Stimulated activated CD4-positive, alpha-beta T cell treated with anti-CD3 and anti-CD28 coated beads, TNF-alpha, amount 100 ng/mL, for 48 hours (primary cell): ENCODE measurements around the gene CDKN2AIPNL.

Experiments used
- DNase-seq, 3 donors: peaks; one replicate each; pipeline ENCODE4 v3.0.0-alpha.2; 2020; ENCODE audit warnings: low read depth in 3 of 3

CDKN2AIPNL gene, protein sequence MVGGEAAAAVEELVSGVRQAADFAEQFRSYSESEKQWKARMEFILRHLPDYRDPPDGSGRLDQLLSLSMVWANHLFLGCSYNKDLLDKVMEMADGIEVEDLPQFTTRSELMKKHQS

DNA sequence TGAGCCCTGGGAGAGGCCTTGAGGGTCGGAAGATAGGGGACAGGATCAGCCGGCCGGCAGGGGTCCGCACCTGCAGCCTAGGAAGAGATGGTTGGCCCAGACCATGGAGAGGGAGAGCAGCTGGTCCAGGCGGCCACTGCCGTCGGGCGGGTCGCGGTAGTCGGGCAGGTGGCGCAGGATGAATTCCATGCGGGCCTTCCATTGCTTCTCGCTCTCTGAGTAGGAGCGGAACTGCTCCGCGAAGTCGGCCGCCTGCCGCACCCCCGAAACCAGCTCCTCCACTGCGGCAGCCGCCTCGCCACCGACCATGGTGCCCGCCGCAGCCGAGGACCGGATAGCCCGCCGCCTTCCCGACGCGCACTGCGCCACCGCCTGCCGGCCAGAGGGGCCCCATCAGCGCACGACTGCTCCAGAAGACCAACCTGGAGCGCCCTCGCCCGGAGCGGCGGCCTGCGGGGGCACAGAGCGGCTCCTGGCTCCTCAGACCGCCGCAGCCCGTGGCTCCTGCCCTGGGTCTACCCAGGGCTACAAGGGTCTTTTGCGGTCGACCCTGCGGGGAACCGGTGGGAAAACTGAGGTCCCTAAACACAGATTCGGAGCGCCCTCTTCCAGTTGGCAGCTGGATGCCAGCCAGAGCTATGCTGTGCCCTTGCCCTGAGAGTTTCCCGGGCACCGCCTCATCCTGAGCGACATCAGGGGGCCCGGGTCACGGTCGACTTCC lies at the start of gene CDKN2AIPNL:
TSS of gene CDKN2AIPNL (minus strand) at position 336 of the 721 bp plus-strand sequence. CDS start at position 309, 27 bp downstream.
- DNase-seq: peak; percentile 80 to 85 (median 82)

DNA sequence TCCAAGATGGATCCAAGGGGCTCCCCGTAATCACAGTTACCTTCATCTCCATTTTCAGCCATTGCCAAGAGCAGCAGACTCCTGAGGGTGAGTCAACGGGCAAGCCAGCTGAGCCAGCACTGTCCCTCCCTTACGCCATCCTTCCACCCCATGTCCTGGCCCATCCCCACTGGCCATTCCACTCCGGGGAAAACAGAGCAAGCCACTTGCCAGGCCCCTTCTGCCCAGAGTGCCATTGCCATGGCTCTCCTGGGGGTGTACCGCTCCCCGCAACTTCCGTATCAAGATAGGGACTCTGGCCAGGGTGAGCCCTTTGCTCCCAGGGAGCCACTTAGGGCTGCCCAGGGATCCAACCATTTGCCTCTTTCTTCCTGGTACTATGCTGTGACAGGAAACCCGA lies 48.9 kb upstream of the CDKN2AIPNL start:
- no peak for DNase-seq

DNA sequence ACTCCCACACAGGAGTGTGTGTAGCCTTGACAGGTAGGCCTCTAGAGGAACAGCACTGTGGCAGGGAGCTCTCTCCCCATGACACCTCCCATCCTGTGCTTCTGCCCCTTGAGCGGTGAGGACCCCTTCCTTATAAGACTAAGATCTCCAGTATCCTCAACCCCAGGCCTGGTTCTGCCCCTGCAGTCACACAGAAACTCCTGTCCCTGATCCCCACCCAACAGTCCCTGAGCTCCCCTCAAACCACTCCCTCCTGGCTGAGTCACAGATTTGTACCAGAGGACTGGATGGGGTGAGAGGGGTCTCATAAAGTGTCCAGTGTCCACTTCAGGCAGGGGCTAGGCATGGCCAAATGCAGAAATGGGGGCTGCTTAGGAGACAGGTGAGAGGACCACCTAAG lies 47.8 kb upstream of the CDKN2AIPNL start:
- no peak for DNase-seq

DNA sequence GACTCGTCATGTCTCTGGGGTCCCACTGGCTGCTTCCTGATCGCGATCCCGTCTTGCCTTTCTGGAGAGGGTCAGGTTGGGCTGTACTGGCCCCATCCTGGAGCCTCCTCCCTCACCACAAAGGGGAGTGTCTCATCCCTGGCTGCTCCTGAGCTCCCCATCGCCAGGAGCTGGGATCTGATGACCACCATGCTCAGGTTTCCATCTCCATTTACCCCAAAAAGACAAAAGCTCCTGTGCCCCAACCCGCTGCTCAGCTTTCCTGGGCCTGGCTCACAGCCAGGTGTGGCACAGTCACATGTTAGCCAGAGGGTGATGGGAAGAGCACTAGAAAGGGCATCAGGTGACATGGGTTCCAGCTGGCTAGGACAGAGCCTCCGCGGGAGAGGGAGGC lies 47.3 kb upstream of the CDKN2AIPNL start:
- DNase-seq: no peak

DNA sequence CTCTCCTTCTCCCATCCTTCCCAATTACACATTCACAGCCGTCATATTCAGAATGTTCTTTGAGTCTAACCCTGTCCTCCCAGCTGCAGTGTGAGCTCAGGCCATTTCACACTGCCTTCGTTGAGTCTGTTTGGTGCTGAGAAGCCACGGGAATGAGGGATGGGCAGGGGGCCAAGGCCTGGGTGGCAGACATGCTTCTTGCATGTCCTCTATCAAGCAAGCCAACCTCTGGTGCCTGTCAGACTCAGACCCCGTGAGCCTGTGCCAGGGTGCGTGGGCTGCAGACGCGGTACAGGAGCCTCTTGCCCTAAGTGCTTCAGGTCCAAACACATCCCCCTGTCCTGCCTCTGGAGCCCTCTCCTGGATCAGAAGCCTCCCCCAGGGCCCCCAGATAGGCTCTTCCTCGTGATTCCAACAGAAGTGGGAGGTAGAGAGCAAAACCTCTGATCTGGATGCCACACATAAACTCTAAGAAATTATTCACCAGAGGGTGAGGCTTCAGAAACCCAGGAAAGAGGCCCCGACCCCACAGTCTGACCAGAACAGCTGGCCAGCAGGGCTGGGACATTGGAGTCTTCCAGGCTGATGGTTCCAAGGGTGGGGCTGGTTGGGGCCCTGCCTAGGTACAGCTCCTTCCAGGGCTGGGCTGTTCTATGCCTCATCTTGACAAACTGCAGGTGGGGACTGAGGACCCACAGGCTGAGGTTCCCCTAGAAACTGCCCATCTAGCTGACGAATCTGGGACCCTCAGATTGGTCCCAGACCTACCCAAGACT lies 46.7 kb upstream of the CDKN2AIPNL start:
- no peak for DNase-seq

DNA sequence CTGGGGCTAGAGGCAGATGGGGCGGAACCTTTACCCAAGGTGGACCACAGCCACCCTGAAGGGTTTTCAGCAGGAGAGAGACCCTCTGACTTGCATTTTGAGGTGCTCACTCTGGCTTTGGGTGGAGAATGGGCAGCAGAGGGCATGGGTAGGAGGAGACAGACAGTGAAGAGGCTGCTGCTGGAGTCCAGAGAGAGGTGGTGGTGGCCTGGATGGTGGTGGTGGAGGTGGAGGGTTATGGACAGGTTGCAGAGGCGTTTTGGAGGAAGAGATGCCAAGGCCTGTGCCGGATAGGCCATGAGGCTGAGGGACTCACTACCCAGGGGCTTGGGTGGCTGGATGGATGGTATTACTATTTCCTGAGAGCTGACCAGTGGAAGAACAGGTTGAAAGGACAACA lies 46.1 kb upstream of the CDKN2AIPNL start:
- no peak for DNase-seq

DNA sequence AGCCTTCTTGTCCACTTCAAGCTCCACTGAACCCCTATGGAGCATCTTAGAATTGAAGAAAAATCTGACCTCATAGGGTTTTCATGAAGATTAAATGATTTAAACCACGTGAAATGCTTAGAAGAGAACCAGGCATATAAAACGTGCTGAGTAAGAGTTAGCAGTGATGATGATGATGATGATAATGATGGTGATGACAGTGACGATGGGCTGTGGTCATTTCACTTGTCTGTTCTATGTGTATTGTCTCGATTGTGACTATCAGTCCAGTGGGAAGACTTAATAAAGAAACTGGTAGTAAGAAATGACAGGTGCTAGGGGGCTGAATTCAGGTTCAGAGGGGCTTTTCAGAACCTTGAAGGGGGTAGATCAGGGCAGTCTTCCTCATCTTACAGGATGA lies 45.1 kb upstream of the CDKN2AIPNL start:
- DNase-seq: no peak

DNA sequence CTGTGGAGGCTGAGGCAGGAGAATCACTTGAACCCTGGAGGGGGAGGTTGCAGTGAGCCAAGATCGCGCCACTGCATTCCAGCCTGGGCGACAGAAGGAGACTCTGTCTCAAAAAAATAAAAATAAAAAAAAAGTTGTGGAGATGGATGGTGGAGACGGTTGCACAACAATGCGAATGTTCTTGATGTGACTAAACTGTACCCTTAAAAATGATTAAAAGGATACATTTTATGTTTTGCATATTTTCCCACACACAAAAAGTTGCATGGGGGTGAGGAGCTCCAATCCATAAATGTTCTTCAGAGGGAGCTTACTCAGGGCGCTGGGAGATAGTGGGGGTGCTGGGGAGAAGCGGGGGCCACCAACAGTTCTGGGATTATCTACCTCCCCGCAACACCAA lies 43.8 kb upstream of the CDKN2AIPNL start:
- no peak for DNase-seq

DNA sequence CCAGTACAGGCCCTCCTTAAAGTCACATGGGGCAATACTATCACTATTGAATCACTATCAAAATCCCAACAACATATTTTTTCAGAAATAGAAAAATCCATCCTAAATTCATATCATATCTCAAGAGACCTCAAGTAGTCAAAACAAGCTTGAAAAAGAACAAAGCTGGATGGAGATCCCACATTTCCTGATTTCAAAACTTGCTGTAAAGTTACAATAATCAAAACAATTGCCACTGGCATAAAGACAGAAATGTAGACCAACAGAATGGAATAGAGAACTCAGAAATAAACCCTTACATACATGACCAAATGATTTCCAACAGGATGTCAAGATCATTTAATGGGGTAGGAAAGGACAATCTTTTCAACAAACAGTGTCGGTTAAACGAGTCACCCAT lies 41.3 kb upstream of the CDKN2AIPNL start:
- no peak for DNase-seq

DNA sequence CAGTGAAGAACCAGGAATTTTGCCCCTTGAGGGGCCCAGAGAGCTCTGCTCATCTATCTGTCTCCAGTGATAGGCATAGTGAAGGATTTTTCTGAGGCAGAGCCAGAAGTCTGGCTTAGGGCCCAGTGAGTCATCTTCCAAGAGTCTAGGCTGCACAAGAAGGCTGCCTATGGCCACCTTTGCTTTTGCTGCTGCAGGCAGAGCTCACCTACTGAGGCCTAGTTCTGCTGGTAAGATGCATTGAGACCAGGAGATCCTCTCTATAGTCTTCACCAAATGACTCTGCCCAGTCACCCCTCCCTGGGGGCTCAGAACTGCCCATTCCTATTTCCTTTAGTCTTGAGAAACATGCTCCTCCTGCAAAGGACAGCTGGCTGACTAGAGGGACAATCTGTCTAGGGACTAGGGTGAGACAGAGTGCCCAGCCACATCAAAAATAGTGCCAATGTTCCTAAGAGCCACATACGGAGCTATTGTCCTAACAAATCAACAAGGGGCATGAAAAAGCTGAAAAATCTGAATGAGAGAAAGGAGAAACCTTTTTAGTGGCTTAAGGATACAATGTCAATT lies 40.3 kb upstream of the CDKN2AIPNL start:
- no peak for DNase-seq

DNA sequence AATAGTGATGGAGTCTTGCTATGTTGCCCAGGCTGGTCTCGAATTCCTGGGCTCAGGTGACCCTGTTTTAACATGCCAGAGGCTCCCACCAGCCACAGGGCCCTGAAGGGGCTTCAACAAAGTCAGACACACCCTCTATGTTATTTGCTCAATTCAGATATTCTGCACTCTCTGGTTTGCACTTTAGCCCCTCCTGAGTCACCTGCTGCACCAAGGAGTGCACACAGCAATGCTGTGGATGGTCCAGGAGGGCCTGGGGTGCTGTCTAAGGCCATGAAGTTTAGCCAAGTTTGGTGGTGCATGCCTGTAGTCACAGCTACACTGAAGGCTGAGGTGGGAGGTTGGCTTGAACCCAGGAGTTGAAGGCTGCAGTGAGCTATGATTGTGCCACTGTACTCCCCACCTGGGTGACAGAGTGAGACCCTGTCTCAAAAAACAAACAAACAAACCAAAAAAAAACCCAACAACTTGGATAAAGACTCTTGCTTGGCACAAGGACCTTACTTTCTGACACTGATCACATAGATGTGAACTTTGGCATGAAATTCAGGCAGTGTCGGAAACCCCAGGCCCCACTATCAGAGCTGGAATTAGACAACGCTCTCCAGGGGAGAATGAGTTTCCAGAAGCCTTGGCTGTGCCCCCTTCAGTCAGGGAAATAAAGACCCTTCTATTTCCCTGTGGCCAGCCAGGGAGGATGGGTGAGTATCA lies 39.7 kb upstream of the CDKN2AIPNL start:
- no peak for DNase-seq

DNA sequence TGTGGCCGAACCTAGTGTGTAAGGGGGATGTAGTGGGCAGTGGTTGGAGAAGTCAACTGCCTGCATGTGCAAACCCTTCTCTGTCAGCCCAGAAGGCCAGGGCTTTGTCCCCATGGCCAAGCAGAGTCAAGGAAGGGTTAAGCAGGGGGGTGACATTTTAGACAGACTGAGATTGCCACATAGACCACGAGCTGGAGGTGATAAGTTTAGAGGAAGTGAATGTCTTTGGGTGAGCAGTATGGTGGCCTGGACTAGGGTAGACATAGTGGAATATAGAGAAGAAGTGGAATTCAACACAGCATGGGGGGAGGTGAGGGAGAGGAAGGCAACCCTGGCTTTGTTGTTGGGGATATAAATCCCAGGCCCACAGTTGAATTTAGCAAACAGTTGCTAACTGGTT lies 38.7 kb upstream of the CDKN2AIPNL start:
- DNase-seq: no peak

DNA sequence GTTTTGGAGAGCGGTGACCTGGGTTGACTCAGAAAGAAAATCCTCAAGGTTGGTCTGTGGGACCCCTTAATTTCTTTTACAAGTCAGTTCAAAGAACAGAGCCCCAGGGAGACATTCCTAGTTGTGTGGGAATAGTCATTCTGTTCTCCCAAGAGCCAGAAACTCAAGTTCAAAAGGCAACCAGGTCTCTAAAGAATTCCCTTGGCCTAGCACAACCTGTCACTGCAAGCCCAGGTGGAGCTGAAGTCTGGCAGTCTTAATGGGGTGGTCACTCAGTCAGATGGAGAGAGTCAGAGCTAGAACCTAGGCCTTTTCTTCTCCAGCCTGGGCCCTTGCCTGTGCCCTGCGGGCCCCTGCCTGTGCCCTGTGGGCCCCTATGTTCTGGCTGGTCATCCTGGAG lies 37.5 kb upstream of the CDKN2AIPNL start:
- DNase-seq: no peak

DNA sequence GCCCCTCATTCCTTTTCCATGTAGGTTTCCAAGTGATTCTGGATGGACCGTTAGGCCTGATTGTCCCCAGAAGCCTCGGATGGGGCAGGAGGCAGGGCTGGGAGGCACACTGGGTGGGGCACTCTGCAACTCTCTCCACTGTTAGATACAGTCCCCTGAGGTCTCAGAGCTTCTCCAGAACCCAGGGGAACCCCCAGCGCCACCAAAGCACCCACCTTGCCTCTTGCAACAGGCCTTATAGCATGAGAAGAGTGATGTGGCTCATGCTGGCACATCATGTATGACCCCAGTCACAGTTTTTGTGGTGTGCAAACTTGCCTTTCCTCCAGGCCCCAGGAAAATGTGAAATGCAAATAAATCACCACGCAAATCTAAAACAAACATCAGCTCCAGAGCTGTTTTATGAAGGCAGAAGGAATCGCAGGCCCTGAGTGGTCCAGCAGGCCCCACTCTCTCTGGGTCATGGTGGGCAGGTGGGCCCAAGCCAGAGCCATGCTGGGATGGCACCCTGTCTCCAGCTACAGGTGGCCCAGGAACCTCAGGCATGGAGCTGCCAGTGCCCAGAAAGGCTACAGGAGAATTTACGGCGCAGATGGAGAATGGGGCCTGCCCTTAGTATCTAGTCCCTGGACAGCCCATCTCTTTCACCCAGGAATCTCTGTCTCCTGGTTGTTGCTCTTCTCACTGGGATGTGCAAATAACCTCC lies 36.3 kb upstream of the CDKN2AIPNL start:
- DNase-seq: no peak

DNA sequence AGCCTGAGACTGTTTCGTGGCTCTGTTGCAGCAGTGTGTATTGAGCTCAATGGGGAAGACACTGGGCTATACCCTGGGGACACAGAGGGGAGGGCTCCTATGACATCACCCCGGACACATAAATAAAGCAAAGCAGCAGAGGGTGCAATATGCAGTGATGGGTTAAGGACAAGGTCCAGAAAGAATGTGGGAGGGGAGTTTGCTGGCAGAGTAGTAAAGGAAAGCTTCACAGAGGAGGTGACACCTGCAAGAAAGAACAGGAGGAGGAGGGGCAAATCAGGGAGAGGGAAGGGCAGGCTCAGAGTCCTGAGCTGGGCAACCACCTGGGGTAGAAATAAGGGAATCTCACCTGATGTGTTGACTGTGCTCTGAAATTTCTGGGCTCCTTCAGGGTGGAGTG lies 35.3 kb upstream of the CDKN2AIPNL start:
- no peak for DNase-seq

DNA sequence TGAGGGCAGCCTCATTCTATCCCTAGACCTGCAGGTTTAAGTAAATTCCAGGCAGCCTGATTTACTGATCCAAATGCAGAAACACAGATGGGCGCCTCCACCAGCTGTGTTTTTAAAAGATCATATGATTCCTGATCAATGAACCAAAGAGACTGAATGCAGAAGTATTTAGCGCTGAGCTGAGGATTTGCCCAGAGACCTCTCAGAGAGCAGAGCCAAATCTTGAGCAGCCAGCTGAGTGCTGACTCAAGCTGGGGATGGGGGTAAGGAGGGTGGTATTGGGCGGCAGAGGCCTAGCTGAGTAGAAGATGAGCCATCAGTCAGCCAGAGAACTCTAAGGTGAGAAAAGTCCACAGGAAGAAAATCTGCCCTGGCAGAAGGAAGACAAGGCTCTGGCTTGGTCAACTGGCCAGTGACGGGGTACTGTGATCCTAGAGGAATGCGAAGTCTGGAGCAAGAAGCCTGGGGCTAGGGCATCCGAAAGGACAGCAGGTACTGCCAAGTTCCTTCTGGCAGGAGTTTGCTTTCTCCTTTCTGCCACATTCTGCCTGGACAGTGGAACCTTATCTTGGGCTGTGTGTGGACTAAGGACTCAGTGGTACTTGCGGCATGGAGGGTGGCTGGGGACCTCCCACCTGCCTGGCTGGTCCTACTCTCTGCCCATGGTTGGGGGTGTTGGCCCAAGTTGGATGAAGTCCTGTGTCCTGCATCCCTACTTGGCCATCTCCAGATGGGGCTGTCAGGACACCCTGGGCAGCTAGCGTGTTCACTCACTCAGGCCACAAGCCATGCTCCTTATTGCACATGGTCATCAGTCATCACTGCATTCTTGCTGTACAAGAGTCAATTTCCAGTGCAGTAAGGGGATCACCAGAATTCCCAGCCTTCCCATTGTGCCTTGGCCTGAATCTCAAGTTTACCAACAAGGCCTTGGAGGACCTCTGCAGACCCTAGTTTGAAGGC lies 34.5 kb upstream of the CDKN2AIPNL start:
- DNase-seq: no peak

DNA sequence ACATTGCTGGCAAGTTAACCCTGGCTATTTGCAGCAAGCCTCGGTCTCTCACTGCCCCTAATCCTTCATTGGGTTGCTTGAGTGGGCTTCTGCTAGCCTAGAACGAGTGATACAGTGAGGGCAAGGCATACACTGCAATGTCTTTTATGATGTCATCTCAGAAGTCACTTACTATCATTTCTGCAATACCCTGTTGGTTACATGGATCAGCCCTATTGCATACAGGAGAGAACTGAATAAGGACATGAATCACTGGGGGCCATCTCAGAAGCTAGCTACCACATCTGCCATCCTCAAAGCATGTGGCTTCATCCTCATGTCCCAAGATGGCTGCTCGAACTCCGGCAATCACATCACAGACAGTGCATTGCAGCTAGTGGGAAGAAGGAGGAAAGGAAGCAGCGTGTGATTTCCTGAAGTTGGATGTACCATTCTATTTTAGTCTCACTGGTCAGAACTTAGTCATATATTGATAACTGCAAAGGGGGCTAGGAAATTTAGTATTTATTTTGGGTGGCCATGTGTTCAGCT lies 33.3 kb upstream of the CDKN2AIPNL start:
- DNase-seq: no peak

DNA sequence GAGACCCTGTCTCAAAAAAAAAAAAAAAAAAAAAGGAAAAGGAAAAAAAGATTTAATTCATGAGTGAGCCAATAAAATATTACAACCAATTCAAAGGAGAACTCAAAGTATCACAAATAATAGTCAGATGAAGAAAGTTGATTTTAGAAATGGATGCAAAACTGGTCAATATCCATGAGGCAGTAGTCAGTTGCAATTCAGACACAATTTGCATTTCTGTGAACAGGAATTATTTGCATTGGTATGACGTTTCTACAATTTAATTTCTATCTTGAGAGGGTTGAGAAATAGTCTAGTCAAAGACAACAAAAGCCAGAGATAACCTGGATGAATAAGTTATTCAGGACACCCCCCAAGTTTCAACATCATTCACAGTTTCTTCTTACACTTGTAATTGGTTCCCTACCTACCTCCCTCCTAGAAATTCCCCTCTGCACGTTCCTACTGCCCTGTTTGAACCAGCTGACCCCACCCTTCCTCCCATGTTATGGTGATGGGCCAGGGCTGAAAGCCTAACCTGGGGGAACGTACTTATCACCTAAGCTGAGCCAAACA lies 28.6 kb upstream of the CDKN2AIPNL start:
- DNase-seq: no peak

DNA sequence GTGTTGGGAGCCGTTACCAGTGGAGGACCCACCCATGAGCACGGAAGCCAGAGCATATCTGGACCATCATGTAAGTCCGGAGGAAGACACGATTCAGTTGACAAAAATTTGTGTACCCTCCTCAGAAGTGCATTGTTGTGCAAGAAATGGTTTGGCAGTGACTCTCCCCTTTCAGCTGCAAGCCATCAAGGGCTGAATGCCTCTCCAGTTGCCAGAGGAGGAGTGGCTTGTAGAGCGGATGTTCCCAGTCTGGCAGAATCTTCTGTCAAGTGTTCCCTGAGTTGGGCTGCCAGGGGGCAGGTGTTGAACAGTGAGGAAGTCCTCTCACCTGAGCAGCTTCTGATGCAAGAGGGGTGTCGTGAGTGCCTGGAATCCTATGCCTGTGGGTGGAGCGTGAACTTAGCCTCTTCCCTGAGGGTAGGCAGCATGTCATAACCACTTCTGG lies 27.6 kb upstream of the CDKN2AIPNL start:
- DNase-seq: no peak

DNA sequence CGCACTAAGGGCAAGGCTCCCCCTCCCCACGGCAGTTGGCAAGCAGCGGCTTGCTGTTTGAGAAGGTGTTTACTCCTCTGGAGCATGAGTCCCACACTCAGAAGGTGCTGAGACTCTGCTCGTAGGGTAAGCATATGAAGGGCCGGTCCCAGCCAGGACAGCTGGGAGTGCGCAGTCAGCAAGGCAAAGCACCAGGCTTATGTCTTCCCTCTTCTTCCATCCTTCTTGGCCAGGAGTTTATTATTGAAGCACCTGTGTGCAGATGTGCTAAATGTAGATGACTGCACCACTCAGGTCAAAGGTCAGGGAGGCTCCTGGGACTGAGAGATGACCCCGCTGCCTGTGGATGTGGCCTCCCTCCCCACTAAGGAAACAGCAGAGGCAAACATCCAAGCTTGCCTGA lies 27.0 kb upstream of the CDKN2AIPNL start:
- no peak for DNase-seq
